SK-N-SH treated with all-trans-retinoic acid at 6 μM for 48 hours (cell line): ENCODE data around the gene EPHA4.

Experiments used
- ARNTL ChIP-seq: fragments of 450-650 bp; formaldehyde crosslinking; IDR thresholded peaks from 2 replicates; pipeline ENCODE4 v1.5.0; 2020; ENCODE audit warnings: low read depth, mild to moderate bottlenecking, moderate library complexity, borderline replicate concordance
- BACH2 ChIP-seq: fragments of 250-450 bp; sonication (Bioruptor Pico); IDR thresholded peaks from 2 replicates; pipeline ENCODE4 v1.9.0; 2021; ENCODE audit warnings: mild to moderate bottlenecking, borderline replicate concordance
- CSRNP3 ChIP-seq: fragments of 250-450 bp; sonication (Bioruptor Pico); IDR thresholded peaks from 2 replicates; pipeline ENCODE4 v1.5.1; 2021; ENCODE audit warnings: mild to moderate bottlenecking, moderate library complexity
- ESRRG ChIP-seq: fragments of 250-450 bp; sonication (Bioruptor Pico); IDR thresholded peaks from 2 replicates; pipeline ENCODE4 v1.6.1; 2021; ENCODE audit warnings: mild to moderate bottlenecking
- GLIS3 ChIP-seq: fragments of 250-450 bp; sonication (Bioruptor Pico); IDR thresholded peaks from 2 replicates; pipeline ENCODE4 v1.5.0; 2020; ENCODE audit warnings: mild to moderate bottlenecking, moderate library complexity
- ISL1 ChIP-seq: fragments of 250-450 bp; sonication (Bioruptor Pico); IDR thresholded peaks from 2 replicates; pipeline ENCODE4 v2.1.2; 2022; ENCODE audit warnings: mild to moderate bottlenecking, moderate library complexity
- PATZ1 ChIP-seq: fragments of 250-450 bp; sonication (Bioruptor Pico); IDR thresholded peaks from 2 replicates; pipeline ENCODE4 v1.8.0; 2020; ENCODE audit warnings: mild to moderate bottlenecking, moderate library complexity, borderline replicate concordance
- PPARA ChIP-seq: fragments of 250-450 bp; sonication (Bioruptor Pico); IDR thresholded peaks from 2 replicates; pipeline ENCODE4 v1.5.0; 2020; ENCODE audit warnings: mild to moderate bottlenecking, borderline replicate concordance
- TOX ChIP-seq: fragments of 250-450 bp; sonication (Bioruptor Pico); IDR thresholded peaks from 2 replicates; pipeline ENCODE4 v1.8.0; 2021; ENCODE audit warnings: mild to moderate bottlenecking, moderate library complexity, borderline replicate concordance
- ZC3H10 ChIP-seq: fragments of 250-450 bp; sonication (Bioruptor Pico); IDR thresholded peaks from 2 replicates; pipeline ENCODE4 v1.5.1; 2021; ENCODE audit warnings: mild to moderate bottlenecking, moderate library complexity
- ZFP3 ChIP-seq: fragments of 250-450 bp; sonication (Bioruptor Pico); IDR thresholded peaks from 2 replicates; pipeline ENCODE4 v1.5.0; 2020; ENCODE audit warnings: mild to moderate bottlenecking, moderate library complexity
- ZNF565 ChIP-seq: fragments of 450-650 bp; formaldehyde crosslinking; conservative IDR thresholded peaks from 2 replicates; pipeline ENCODE4 v1.5.0; 2020; ENCODE audit warnings: low read depth, mild to moderate bottlenecking, moderate library complexity
- ZNF8 ChIP-seq: fragments of 450-650 bp; formaldehyde crosslinking; IDR thresholded peaks from 2 replicates; pipeline ENCODE4 v1.5.0; 2020; ENCODE audit warnings: mild to moderate bottlenecking, moderate library complexity

GRCh38 chr2:221570321-221570935 is 1.7 kb downstream of the EPHA4 start:
- TF ChIP-seq ISL1 (no peak), TOX (CRISPR knock-in tag) (no peak), GLIS3 (CRISPR knock-in tag) (no peak), ZNF8 (CRISPR knock-in tag) (no peak), ESRRG (CRISPR knock-in tag) (no peak), ZC3H10 (CRISPR knock-in tag) (no peak), PATZ1 (CRISPR knock-in tag) (no peak), BACH2 (no peak), PPARA (no peak), ARNTL (CRISPR knock-in tag) (no peak), ZFP3 (no peak), ZNF565 (CRISPR knock-in tag) (no peak), CSRNP3 (CRISPR knock-in tag) (no peak)
